ENCODE data around the gene ANKMY1.

The ANKMY1 gene

DNA sequence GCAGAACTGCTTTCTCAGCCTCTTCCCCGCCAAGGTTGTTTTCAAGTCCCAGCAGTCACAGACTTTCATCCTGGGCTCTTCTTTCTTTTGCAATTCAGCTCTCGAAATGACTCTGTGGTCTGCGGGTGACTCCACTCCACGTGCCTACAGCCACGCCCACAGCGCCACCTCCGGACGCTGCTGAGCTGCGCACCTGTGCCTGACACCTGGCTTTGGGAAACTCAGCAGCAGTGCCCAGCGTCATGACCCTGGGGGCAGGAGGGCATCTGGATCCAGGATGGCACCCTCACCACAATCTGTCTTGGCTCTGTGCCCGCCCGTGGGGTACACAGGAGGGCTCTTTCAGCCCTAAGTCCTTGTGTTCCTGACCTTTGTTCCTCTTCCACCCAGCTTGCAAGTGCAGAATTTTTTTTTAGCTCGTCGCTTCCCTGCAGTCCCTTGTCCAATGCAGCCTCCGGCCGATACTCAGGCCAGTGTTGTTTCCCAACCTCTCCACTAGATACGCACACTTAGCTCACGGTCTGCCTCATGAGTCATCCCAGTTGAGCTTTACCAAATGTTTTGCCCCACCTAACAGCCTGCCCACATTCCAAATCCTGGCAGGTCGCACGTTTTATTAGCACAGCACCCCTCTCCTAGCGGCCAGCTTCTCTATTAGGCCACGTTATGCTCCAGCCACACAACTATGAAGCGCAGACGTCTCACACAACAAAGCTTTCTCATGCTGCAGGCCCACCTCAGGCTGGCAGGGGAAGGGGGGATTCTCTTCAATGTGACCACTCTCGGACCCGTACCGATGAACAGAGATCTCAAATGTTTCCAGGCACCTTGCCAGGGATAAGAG, 22.2 kb upstream of the ANKMY1 start:
- DNase-seq (ENCODE audit: low spot score): peak; percentile 97

DNA sequence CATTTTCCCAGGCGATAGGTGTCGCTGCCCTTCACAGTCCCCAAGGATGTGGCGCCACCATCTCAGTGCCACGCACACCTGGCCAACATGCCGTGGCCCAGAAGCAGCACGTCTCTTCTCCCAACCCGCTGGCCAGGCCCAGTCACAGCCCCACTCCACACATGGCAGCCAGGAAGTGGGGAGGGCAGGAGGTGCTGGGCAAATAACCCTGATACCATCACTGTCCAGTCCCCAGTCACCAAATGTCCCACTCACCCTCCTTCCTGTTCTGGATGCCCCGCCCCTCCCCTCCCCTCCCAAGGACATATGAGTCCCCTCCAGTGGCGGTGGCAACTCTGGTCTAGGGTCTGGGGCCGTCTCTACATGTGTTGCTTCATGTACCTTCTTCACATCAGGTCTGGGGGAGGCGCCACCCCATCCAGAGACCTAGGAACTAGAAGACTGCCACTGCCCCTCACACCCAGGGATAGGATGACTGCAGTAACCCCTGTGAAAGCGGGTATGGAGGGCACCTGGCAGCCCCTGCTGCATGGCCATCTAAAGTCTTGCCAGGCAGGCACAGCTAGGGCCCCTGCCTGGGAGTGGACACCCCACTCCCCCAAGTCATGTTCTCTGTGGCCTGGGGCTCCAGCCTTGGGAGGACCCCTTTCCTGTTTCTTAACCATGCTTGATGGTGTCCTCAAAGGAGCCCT, 21.4 kb upstream of the ANKMY1 start:
- no peak for DNase-seq (ENCODE audit: low spot score)

DNA sequence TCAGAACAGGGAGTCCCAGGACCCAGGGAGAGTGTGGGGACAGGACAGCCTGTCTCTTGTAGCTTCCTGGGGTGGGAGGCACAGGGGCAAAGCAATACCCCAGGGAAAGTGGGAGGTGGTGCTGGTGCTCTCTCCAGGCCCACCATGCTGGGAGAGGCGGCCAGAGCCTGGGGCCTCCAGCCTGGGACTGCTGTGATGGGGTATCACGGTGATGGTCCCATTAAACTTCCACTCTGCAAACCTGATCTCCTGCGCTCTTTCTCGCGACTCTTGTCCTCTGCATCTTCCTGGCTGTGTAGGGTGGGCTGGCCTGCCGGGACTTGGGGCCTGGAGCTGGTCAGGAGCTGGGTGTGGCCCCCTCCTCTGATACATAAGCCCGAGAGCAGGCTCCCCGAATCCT, 20.7 kb upstream of the ANKMY1 start:
- no peak for DNase-seq (ENCODE audit: low spot score)

DNA sequence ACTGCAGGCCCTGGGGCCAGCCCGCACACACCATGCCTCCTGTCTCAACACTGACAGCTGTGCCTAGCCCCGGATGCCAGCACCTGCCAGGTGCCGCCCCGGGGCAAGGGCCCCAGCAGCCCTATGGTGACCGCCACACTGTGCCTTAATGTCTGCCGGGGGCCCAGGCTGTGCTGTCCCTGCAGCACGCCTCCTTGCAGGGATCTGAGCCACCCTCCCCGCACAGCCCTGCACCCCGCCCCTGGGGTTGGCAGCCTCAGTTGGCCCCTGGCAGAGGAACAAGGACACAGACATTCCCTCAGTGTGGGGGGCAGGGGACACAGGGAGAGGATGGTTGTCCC, 20.3 kb upstream of the ANKMY1 start:
- DNase-seq (ENCODE audit: low spot score): no peak

DNA sequence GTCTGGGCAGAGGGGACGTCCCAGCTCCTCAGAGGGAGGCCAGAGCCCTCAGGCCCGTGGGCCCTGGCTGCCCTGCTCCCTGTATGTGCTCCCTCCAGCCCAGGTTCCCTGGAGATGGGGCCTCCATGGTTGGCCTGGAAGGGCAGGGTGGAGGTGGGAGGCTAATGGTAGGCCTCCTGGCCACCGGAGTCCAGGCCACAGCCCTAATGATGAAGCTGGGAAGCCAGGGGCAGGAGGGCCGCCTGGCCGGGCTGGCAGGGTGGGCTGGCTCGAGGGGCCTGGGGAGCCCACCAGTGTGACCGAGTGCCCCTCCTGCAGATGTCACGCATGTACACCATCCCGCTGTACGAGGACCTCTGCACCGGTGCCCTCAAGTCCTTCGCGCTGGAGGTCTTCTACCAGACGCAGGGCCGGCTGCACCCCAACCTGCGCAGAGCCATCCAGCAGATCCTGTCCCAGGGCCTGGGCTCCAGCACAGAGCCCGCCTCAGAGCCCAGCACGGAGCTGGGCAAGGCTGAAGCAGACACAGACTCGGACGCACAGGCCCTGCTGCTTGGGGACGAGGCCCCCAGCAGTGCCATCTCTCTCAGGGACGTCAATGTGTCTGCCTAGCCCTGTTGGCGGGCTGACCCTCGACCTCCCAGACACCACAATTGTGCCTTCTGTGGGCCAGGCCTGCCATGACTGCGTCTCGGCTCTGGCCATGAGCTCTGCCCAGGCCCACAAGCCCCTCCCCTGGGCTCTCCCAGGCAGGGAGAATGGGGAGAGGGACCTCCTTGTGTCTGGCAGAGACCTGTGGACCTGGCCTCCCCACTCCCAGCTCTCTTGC, 19.7 kb upstream of the ANKMY1 start:
- DNase-seq (ENCODE audit: low spot score): no peak

DNA sequence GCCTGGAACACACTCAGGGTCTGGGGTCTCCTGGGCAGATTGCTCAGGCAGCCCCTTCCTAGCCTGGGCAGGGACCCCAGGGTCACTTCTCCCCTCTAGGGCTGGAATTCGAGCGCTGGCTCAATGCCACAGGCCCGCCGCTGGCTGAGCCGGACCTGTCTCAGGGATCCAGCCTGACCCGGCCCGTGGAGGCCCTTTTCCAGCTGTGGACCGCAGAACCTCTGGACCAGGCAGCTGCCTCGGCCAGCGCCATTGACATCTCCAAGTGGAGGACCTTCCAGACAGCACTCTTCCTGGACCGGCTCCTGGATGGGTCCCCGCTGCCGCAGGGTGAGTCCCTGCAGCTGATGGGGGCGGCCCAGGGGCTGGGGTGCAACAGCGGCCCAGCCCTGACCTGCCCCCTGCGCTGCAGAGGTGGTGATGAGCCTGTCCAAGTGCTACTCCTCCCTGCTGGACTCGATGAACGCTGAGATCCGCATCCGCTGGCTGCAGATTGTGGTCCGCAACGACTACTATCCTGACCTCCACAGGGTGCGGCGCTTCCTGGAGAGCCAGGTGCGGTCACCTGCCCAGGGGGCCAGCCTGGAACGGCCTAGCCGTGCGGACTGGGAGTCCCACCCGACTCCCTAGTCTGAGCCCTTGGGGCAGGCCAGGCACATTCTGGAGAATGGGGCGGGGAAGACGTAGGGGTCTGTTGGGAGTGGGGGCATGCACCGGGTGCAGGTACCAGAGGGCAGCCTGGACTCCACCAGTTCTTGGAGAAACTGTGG, 18.8 kb upstream of the ANKMY1 start:
- DNase-seq (ENCODE audit: low spot score): no peak

DNA sequence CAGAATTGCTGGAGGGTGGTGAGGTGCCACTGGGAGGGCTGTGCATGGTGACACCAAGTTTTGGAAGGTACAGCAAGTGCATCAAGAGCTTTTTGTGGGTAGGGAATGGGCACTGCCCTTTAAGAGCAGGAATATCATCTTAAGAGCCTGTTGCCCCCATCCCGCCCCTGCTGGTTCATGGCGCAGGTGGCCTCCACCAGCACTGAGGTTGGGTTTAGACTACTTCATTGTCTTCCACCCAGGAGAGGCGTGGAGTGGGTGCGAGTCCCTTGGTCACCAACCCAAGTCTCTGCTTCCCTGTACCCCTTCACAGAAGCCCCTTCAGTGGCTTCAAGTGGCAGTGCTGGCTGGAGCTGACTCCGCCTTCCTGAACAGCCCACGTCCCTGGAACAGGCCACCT, 18.2 kb upstream of the ANKMY1 start:
- no peak for DNase-seq (ENCODE audit: low spot score)

DNA sequence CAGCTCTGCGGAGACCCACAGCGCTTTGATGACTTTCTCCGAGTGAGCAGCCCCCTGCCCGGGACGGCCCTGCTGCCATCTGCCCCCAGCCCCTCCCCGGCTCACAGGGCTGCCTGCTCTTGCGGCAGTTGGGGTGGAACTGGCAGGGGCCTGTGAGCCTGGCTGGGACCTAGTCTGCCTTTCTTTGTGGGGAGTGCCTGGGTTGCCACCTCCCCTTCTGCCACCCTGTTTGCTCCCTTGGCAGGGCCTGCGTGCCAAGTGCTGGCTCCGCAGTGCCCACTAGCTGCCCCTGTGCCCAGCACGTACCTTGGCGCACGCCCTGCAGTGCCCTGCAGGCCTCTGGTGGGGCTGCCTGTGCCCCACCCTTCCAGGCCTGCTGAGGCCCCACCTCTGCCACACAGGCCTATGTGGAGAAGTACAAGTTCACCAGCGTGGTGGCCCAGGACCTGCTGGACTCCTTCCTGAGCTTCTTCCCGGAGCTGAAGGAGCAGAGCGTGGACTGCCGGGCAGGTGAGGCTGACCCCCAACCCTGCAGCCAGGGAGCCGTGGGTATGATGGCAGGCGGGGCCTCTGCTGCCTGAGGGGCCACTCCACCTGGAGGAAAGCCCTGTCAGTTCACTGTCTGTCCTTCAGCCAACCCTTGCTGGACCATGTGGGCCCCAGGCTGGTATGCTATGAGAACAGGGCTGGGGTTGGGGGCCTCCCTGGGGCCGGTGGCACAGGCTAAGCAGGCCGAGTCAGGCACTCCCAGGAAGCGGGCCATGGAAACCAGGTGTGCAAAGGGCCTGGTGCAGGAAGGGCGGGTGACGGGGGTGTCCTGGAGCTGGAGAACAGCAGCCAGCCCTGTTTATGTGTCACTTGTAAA, 17.5 kb upstream of the ANKMY1 start:
- no peak for DNase-seq (ENCODE audit: low spot score)

DNA sequence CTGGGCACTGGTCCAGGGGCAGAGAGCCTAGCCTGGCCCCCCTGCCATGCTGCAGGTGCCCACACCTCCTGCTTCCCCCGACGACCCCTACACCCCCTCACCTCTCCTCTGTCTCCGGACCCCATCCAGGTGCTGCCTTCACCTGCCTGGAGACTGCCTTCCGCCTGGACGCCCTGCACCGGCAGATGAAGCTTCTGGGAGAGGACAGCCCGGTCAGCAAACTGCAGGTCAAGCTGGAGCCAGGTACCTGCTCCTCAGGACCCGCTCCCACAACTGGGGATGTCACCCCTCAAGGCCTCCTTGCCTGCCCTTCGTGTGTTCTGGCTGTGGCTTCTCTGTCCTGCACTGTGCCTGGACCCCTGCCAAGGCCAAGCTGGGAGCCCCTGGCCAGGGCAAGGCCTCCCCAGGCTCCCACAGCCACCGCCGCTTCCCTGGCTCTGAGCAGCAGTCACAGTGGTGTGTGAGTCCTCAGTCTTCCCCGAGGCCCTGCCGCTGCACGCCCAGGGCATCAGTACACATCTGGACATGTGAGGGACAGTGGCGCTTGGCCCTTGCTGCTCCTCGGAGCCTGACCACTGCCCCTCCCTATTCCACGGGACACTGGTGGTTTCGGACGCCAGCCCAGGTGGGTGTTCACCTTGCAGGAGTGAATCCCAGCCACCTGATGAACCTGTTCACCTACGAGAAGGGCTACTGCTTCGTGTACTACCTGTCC, 16.8 kb upstream of the ANKMY1 start:
- DNase-seq (ENCODE audit: low spot score): no peak

DNA sequence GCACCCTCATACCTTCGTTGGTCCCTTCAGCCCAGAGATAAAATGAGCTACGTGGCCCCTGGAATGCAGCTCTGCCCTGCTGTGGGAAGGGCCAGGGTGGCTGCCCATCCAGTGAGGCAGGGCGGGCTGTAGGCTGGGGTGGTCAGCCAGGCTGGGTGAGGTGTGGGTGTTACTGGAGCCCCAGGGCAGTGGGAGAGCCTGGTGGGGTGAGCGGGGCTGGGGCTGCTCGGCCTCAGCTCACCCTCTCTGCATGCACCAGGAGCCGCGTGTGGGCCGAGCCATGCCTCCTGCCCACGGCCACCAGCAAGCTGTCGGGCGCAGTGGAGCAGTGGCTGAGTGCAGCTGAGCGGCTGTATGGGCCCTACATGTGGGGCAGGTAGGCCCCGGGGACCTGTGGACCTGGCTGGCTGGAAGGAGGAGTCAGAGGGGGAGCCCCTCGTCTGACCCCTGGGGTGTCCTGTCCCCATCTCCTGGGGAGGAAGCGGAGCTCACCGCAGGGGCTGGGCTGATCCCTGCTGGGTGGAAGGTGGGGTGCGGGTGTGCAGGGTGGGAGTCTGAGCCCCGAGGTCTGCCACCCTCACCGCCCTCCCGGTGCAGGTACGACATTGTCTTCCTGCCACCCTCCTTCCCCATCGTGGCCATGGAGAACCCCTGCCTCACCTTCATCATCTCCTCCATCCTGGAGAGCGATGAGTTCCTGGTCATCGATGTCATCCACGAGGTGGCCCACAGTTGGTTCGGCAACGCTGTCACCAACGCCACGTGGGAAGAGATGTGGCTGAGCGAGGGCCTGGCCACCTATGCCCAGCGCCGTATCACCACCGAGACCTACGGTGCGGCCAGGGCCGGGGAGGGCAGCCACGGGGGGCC, 16.0 kb upstream of the ANKMY1 start:
- DNase-seq (ENCODE audit: low spot score): no peak

DNA sequence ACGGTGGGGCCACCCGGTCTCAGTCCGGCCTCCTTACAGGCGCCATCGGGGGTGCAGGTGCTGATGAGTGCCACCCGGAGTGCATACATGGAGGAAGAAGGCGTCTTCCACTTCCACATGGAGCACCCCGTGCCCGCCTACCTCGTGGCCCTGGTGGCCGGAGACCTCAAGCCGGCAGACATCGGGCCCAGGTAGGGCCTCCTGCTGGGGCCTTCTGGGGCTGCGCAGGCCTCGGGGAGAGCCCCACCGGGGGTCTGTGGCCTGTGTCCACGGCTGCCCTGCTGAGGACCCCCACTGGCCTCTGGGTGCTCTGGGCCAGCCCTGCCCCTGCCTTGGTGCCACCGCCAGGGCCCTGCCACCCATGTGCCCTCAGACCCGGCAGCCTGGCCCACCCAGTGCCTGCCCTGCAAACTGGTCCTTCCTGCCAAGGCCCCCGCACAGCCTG, 15.3 kb upstream of the ANKMY1 start:
- DNase-seq (ENCODE audit: low spot score): no peak

DNA sequence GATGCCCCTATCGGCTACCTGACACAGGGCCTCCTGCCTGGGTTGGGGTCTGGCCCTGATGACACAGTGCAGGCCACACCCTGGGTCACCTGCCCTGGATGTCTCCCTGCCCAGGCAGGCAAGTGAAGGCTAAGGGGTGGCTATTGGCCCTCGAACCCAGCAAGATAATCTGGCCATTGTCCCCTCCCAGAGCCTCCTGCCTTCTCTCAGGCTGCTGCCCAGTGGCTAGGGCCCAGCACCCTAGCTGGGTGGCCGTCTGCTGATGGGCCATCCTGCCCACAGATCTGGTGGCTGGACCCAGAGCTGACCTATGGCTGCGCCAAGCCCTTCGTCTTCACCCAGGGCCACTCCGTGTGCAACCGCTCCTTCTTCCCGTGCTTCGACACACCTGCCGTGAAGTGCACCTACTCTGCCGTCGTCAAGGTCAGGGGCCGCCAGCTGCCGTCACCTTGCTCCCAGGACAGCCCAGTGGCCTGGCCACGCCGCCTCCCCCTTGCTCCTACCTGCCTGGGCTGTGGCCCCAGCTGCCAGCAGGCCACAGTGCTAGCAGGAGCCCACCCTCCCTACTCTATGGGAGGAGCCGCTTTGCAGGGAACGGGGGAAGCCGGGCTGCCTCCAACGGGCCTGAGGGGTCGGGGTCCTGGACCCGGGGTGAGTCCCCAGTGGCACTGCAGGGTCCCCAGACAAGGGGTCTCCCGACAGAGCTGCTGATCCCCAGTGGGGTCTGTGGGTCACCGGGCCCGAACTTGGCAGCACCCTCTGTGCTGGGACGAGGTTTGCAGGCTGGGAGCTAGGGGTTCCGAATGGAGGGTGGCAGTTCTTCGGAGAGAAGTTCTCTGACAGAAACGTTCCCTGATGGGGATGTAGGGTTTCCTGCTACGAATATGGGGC, 14.6 kb upstream of the ANKMY1 start:
- no peak for DNase-seq (ENCODE audit: low spot score)

DNA sequence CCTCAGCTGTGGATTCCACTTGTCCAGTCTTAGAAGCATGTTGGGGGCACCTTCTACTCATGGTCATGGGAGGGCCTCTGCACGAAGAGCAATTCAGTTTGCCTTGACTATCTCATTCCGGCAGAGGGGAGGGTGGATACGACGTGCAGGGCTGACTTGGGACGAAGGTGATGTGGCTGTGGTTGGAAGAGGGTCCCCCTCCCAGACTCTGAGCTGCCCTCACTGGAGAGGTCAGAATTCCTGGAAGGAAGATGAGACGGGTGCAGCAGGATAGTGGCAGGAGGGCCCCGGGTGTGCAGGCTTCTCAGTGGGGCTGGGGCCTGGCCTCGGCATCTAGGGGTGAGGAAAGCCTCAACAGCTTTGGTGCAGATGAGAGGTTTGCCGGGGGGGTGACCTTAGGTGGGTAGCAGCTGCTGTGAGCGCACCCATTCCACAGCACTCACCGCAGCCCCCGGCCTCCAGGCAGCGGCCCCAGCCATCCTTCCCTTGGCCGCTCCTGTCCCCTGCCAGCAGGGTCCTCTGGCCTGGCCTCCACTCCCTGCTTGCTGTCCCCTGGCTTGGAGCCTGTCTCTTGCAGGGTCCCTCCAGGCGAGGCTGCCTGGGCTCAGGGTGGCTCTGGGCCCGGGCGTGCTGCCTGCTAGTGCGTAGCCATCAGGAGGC, 13.7 kb upstream of the ANKMY1 start:
- DNase-seq (ENCODE audit: low spot score): no peak

DNA sequence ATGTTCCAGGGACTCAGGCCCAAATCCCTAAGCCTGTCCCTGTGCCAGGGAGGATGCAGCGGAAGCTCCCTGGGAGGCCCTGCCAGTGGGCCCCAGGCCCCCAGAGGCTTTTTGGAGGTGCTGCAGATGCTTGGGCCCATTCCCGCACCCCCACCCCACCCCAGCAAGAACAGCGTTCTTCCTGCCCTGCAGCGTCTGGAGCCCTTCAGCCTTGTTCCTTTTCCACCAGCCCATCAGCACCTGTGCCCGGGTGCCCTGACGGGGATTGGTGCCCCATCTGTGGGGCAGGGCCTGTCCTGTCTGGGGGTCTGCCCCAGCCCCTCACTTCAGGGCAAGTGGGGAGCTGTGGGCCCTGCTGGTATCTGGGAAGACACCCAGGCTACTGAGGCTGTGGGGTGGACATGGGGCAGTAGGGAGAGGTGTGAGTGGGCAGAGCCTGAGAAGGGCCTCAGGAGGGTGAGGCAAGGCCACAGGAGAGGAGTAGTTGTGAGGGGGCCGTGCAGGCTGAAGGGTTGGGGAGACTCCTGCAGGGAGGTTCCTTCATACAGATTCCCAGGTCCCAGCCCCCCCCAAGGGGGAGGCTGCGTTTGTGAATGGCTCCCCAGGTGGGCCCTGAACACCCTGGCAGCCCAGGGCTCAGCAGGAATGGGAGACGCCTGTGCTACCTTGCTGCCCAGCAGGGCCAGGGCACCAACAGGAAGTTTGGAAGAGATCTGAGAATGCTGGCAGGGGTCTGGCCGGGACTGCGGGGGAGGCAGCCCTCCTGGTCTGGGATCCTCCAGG, 12.9 kb upstream of the ANKMY1 start:
- no peak for DNase-seq (ENCODE audit: low spot score)

DNA sequence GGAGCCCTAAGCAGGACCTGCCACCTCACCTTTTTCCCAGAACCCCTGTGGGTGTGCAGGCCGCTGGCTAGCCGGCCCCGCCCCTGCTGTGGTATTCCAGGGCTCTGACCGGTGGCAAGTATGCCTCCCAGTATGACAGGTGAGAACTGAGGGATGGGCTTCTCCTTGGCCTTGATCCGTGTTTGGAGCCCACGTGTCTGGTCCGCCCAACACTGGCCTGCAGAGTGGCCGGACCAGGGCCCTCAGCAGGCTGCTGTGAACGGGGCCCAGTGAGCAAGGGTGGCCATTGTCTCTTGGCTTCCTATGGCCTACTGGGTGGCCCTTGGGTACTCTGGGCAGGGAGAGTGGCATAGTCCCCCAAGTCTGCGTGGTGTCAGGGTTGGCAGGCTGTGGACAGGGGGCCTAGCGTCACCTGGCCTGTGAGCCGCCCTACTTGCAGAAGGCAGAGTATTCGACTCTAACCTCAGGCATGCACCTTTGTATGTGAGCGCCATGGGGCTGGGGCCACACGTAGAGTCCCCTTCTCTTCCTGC, 12.3 kb upstream of the ANKMY1 start:
- DNase-seq (ENCODE audit: low spot score): peak; percentile 39

DNA sequence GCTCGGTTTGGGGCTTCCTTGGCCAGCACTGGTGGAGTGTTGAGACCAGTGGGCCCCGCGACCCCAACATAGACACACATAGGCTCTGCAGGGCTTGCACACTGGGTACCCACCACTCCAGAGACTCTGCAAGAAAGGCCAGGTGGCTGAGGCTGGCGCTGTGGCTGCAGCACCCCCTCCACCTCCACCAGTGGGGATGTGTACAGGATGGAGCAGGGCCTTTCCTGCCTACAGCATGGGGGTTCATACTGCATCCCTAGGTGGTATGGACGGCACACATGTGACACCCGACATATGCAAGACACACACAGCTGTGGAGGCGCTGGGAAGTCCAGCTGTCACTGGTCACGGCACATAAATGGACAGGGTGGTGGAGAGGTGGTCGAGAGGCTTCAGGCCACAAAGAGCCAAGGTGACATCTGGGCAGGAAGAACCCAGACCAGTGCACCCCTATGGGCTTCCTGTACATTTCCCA, 11.8 kb upstream of the ANKMY1 start:
- no peak for DNase-seq (ENCODE audit: low spot score)
